ENCODE measurements around the gene IL18R1.

IL18R1 gene

DNA sequence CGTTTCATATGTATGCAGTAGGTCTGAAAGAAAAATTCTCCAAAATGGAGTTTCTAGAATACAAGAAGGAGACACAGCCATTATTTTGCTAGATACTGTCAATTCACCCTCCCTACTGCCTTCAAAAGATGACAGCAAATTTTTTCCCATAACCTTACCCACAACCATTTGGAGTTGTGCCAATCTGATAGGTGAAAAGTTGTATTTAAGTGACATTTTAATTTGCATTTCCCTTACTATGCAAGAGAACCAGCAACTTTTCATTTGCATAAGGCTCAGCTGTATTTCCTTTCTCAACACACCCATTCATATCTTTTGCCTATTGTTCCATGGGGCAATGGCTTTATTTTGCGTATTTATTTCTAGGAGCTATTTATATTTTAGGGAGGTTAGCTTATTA lies 36.0 kb downstream of the IL18R1 start:
- no peak overlapping the region for H3K27ac ChIP-seq
- H3K36me3 ChIP-seq (ENCODE audit: insufficient read depth, low read length), result no peaks in the 10 kb centered on the region
- no peak for DNase-seq (ENCODE audit: low read depth, low spot score)
- H3K9me3 ChIP-seq (ENCODE audit: low read depth, low read length), result no peaks in the 10 kb centered on the region
- TF ChIP-seq EZH2 (IDR thresholded peaks at IDR 0.05), result no peak
- TF ChIP-seq POLR2AphosphoS5 (IDR thresholded peaks at IDR 0.05; ENCODE audit: borderline replicate concordance, low read depth, low read length), result no peak
- TF ChIP-seq FOXP2 (optimal IDR thresholded peaks at IDR 0.05; ENCODE audit: control extremely low read depth, extremely low read length, insufficient read depth), result no peak
- H3K9ac ChIP-seq (ENCODE audit: insufficient read length), result no peak overlapping the region
- H3K4me3 ChIP-seq, result no peak overlapping the region

DNA sequence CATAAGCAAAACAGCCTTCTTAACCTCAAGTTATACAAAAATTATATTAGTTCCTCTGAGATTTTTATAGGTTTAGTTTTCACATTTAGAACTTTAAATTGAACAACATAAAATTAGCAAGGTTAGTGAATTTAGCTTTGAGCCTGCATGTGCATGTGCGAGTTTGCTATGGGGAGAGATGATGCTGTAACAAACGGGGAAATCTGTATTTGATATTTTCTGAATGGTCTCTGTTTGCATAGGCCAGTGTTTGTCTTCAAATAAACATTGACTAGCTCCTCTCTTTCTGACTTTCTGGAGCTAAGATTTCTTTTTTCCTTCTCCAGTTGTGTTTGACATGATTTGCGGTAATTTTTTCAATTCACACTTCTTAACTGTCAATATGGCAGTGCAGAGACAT lies 36.5 kb downstream of the IL18R1 start:
- H3K36me3 ChIP-seq (ENCODE audit: insufficient read depth, low read length), result no peaks in the 10 kb centered on the region
- H3K4me3 ChIP-seq, result no peak overlapping the region
- no peak for TF ChIP-seq POLR2AphosphoS5 (IDR thresholded peaks at IDR 0.05; ENCODE audit: borderline replicate concordance, low read depth, low read length)
- TF ChIP-seq EZH2 (IDR thresholded peaks at IDR 0.05), result no peak
- TF ChIP-seq FOXP2 (optimal IDR thresholded peaks at IDR 0.05; ENCODE audit: control extremely low read depth, extremely low read length, insufficient read depth), result no peak
- H3K9me3 ChIP-seq (ENCODE audit: low read depth, low read length), result no peaks in the 10 kb centered on the region
- DNase-seq (ENCODE audit: low read depth, low spot score), result no peak
- H3K9ac ChIP-seq (ENCODE audit: insufficient read length), result no peak overlapping the region
- H3K27ac ChIP-seq, result no peak overlapping the region

DNA sequence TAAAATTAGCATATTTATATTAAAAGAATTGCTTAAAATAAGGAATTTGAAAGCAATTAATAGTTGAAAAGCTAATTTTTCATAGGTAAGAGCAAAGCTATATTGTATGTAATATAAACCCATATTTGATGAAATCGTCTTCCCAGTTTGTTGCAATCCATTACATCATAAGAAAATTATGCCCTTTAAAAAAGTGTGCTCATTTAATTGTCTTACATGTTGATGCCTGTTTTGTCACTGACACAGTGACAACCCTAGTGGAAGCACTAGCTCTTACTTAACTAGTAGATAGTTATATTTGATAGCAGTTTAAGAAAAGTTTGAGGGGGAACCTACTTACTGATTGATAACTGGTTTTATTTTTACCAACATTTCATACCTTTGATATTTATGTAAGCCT lies 37.3 kb downstream of the IL18R1 start:
- TF ChIP-seq EZH2 (IDR thresholded peaks at IDR 0.05) (no peak), POLR2AphosphoS5 (IDR thresholded peaks at IDR 0.05; ENCODE audit: borderline replicate concordance, low read depth, low read length) (no peak), FOXP2 (optimal IDR thresholded peaks at IDR 0.05; ENCODE audit: control extremely low read depth, extremely low read length, insufficient read depth) (no peak)
- H3K4me3 ChIP-seq, result no peak overlapping the region
- H3K9ac ChIP-seq (ENCODE audit: insufficient read length), result no peak overlapping the region
- no peak for DNase-seq (ENCODE audit: low read depth, low spot score)
- H3K27ac ChIP-seq, result no peak overlapping the region
- H3K36me3 ChIP-seq (ENCODE audit: insufficient read depth, low read length), result no peaks in the 10 kb centered on the region
- no peaks in the 10 kb centered on the region for H3K9me3 ChIP-seq (ENCODE audit: low read depth, low read length)

DNA sequence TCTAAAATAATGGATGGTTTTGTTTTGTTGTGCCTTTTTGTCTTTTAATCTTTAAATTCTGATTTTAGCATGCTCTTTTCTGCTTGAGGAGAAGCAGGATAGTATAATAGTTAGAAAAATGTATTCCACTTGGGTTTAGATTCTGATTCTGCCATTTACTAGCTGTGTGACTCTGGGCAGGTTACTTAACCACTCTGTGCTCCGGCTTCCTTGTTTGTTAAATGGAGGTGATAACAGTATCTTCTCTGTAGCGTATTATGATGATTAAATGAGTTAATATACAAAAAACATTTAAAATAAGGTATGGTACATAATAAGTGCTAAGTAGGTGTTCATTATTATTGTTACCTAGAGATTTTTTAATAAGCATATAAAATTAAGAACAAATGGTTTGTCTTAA lies 40.4 kb downstream of the IL18R1 start:
- DNase-seq (ENCODE audit: low read depth, low spot score), result no peak
- no peak overlapping the region for H3K9ac ChIP-seq (ENCODE audit: insufficient read length)

DNA sequence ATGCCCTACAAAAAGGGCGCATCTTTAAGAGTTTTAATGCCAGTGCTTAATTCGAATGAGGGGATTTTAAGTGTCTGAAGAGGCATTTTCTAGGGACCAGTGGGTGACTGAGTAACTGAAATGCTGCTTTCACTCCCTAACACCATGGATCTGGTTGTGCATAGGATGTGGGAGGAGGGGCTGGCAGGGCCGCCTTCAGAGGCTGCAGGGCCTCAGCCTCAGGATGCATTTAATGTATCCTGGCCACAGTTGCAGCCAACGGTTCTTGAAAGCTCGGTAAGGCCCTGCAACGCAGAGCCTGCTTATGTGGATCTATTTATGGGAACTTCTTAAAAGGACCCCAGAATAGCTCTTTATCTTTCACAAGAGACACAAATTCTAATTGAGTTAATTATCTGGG lies 41.6 kb downstream of the IL18R1 start:
- no peak overlapping the region for H3K27ac ChIP-seq
- no peak overlapping the region for H3K9ac ChIP-seq (ENCODE audit: insufficient read length)
- no peaks in the 10 kb centered on the region for H3K9me3 ChIP-seq (ENCODE audit: low read depth, low read length)
- no peak for DNase-seq (ENCODE audit: low read depth, low spot score)
- TF ChIP-seq EZH2 (IDR thresholded peaks at IDR 0.05) (no peak), FOXP2 (optimal IDR thresholded peaks at IDR 0.05; ENCODE audit: control extremely low read depth, extremely low read length, insufficient read depth) (no peak), POLR2AphosphoS5 (IDR thresholded peaks at IDR 0.05; ENCODE audit: borderline replicate concordance, low read depth, low read length) (no peak)
- H3K36me3 ChIP-seq (ENCODE audit: insufficient read depth, low read length), result no peaks in the 10 kb centered on the region
- H3K4me3 ChIP-seq, result no peak overlapping the region

More for the DNA sequence above, 40.4 kb downstream of the IL18R1 start:
- Histone ChIP-seq H3K9me3 (ENCODE audit: low read depth, low read length) (no peaks in the 10 kb centered on the region), H3K36me3 (ENCODE audit: insufficient read depth, low read length) (no peaks in the 10 kb centered on the region), H3K27ac (no peak overlapping the region), H3K4me3 (no peak overlapping the region)
- no peak for TF ChIP-seq POLR2AphosphoS5 (IDR thresholded peaks at IDR 0.05; ENCODE audit: borderline replicate concordance, low read depth, low read length)

DNA sequence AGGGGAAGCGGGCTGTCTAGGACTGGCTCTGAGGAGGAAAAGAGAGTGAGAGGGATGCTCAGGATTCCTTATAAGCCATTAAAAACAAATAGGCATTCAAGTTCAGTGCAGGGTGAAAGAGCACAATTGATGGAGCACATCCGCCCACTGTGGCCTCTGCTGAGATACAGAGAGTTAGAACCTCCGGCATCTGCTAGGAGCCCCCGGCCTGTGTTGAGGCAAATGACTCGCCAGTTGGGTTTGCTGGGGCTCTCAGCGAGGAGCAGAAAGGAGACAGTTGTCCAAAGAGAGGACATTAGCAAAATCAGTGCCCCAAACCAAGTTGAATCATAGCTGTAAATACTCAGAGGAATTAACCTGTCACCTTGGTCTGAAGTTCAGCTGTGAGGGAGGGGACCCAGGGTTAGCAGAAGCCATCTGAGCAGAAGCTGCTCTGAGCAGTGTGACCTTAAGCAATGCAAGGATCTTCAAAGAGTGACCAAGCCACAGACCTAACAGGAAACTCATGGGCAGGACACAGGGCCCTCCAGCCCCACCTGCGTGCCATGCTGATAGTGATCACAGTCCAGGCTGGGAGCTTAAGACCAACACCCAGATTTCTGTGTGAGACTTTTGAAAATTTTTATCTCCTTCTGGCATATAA lies 44.0 kb downstream of the IL18R1 start:
- no peak for DNase-seq (ENCODE audit: low read depth, low spot score)
- Histone ChIP-seq H3K36me3 (ENCODE audit: insufficient read depth, low read length) (no peaks in the 10 kb centered on the region), H3K27ac (no peak overlapping the region), H3K4me3 (no peak overlapping the region), H3K9ac (ENCODE audit: insufficient read length) (no peak overlapping the region), H3K9me3 (ENCODE audit: low read depth, low read length) (no peaks in the 10 kb centered on the region)
- TF ChIP-seq POLR2AphosphoS5 (IDR thresholded peaks at IDR 0.05; ENCODE audit: borderline replicate concordance, low read depth, low read length) (no peak), EZH2 (IDR thresholded peaks at IDR 0.05) (no peak), FOXP2 (optimal IDR thresholded peaks at IDR 0.05; ENCODE audit: control extremely low read depth, extremely low read length, insufficient read depth) (no peak)

DNA sequence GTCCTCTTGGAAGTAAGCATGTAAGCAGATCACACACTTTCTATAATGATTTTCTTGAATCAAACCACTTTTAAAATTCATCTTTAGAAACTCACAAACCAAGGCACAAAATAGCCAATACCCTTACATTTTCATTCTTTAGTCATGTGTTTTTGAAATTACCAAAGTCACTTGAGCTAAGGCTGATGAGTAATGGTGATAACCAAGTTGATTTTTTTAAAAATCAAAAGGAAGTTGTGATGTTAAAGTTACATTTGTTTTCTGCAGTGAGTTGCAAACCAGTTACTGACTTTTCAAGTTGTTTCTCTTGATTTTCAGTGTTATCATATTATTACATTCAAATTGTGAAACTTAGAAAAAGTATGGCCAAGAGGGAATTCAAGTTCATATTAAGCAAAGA lies 45.9 kb downstream of the IL18R1 start:
- no peak overlapping the region for H3K27ac ChIP-seq
- H3K9me3 ChIP-seq (ENCODE audit: low read depth, low read length), result no peaks in the 10 kb centered on the region
- TF ChIP-seq EZH2 (IDR thresholded peaks at IDR 0.05) (no peak), FOXP2 (optimal IDR thresholded peaks at IDR 0.05; ENCODE audit: control extremely low read depth, extremely low read length, insufficient read depth) (no peak), POLR2AphosphoS5 (IDR thresholded peaks at IDR 0.05; ENCODE audit: borderline replicate concordance, low read depth, low read length) (no peak)
- no peak overlapping the region for H3K9ac ChIP-seq (ENCODE audit: insufficient read length)
- H3K36me3 ChIP-seq (ENCODE audit: insufficient read depth, low read length), result no peaks in the 10 kb centered on the region
- no peak overlapping the region for H3K4me3 ChIP-seq
- DNase-seq (ENCODE audit: low read depth, low spot score), result no peak

DNA sequence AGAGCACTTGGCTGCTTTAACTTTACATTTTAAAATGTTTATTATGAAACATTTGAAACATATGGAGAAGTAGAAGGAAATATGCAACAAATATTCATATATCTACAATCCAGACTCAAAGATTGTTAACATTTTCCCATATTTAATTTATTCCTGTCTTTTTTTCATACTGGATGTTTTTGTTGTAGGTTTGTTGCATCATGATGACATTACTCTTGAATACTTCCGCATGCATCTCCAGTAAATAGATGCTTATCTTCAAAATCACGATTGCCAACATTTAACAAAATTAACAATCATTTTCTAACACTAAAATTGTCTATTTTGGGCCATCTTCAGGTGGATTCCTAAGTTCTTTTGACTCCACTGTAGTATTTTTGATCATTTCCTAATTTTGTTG lies 46.3 kb downstream of the IL18R1 start:
- DNase-seq (ENCODE audit: low read depth, low spot score), result no peak
- no peak for TF ChIP-seq FOXP2 (optimal IDR thresholded peaks at IDR 0.05; ENCODE audit: control extremely low read depth, extremely low read length, insufficient read depth)
- TF ChIP-seq EZH2 (IDR thresholded peaks at IDR 0.05), result no peak
- TF ChIP-seq POLR2AphosphoS5 (IDR thresholded peaks at IDR 0.05; ENCODE audit: borderline replicate concordance, low read depth, low read length), result no peak

DNA sequence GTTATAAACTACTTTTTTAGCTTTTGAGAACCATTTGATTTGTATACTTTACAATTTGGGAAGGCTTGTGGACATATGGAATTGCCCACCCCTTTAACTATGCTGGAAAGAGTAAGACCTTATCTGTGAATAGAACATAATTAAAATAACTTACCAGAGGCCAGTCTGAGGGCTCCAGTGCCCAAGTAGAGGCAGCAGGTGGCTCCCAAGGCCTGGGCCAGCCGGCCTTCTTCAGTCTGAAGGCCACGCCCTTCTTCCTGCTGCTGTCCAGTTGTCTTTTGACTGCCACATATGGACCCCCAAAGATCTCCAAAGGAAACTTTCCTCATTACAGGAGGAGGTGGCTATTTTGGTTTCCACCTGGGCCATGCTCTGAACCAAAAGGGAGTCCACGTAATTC lies 55.4 kb downstream of the IL18R1 start:
- Histone ChIP-seq H3K9ac (ENCODE audit: insufficient read length) (no peak overlapping the region), H3K36me3 (ENCODE audit: insufficient read depth, low read length) (no peaks in the 10 kb centered on the region), H3K27ac (no peak overlapping the region), H3K4me3 (no peak overlapping the region), H3K9me3 (ENCODE audit: low read depth, low read length) (no peaks in the 10 kb centered on the region)
- TF ChIP-seq EZH2 (IDR thresholded peaks at IDR 0.05) (no peak), POLR2AphosphoS5 (IDR thresholded peaks at IDR 0.05; ENCODE audit: borderline replicate concordance, low read depth, low read length) (no peak), FOXP2 (optimal IDR thresholded peaks at IDR 0.05; ENCODE audit: control extremely low read depth, extremely low read length, insufficient read depth) (no peak)
- no peak for DNase-seq (ENCODE audit: low read depth, low spot score)

More for the DNA sequence above, 46.3 kb downstream of the IL18R1 start:
- Histone ChIP-seq H3K9me3 (ENCODE audit: low read depth, low read length) (no peaks in the 10 kb centered on the region), H3K27ac (no peak overlapping the region), H3K36me3 (ENCODE audit: insufficient read depth, low read length) (no peaks in the 10 kb centered on the region), H3K9ac (ENCODE audit: insufficient read length) (no peak overlapping the region), H3K4me3 (no peak overlapping the region)
